Measurements from ENCODE around the gene DNER. TPM values are rescaled to one million over a fixed set of nuclear protein-coding genes. Genes with fewer than 3 reads are reported as not detected.
A peak's percentile ranks its signal among the peaks of the same experiment; 100 is the strongest.
"Not testable (repeated sequence)": the region's sequence is repeated elsewhere in the genome, so short reads cannot be mapped to it uniquely, and the experiment has no call there.

DNER gene
- total and polyA plus RNA-seq, 5 donors = 13.6 to 41.1 (median 27.2) TPM

DNA sequence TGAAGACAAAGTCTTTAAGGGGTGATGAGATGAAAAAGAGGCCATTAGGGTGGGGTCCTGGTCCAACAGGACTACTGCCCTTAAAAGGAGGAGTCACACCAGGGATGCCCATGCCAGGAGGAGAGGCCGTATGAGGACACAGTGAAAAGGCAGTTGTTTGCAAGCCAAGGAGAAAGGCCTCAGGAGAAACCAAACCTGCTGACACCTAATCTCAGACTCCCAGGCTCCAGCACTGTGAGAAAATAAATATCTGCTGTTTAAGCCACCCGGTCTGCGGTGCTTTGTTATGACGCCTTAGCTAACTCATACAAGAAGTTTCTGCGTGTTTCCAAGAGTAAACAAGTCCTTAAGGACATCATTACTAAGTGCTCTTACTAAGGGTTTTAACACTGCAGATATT lies 93.6 kb downstream of the DNER start:
- ATAC-seq = peak in 1 of 2 donors; percentile 22
- WGBS = 63% methylated on average over 5 of the region's 5 CpGs

DNA sequence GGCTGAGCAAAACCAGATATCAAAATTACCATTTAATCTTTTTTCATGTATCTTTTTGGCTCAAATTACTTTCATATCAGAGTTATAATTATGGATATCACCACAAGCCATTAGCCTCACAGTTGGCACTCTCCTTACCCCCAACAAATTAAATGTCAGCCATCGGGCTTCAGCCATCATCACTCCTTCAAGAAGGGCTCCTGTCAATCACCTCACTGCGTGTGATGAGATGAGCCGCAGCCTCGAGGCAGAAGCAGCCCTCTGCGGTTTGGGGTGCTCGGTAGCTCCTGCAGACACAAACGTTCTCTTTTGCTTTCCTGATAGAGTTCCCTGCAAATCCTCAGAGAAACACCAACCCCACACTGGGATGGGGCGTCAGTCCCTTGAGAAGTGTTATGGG lies 94.1 kb downstream of the DNER start:
- intact Hi-C loops (cut with DNase I) = no loop called here
- Histone ChIP-seq H3K9me3 (ENCODE audit: control insufficient read depth, low read length) (no peaks in the 10 kb centered on the region), H3K4me1 (ENCODE audit: control insufficient read depth, insufficient read depth, low read length) (no peaks in the 10 kb centered on the region), H3K4me3 (ENCODE audit: low read length) (no peak overlapping the region), H3K27me3 (ENCODE audit: control insufficient read depth, insufficient read depth) (no peaks in the 10 kb centered on the region), H3K27ac (ENCODE audit: low read length) (no peak overlapping the region)
- no peak for DNase-seq
- WGBS = 58% methylated on average over 8 of the region's 8 CpGs
- ATAC-seq = no peak

More for the DNA sequence above, 93.6 kb downstream of the DNER start:
- H3K27ac ChIP-seq (ENCODE audit: low read length) = no peak overlapping the region
- no peaks in the 10 kb centered on the region for H3K4me1 ChIP-seq (ENCODE audit: control insufficient read depth, insufficient read depth, low read length)
- no peaks in the 10 kb centered on the region for H3K9me3 ChIP-seq (ENCODE audit: control insufficient read depth, low read length)
- DNase-seq = peak in 1 of 3 donors; percentile 45
- H3K27me3 ChIP-seq (ENCODE audit: control insufficient read depth, insufficient read depth) = no peaks in the 10 kb centered on the region
- no peak overlapping the region for H3K4me3 ChIP-seq (ENCODE audit: low read length)
- intact Hi-C loops (cut with DNase I) = no loop called here

DNA sequence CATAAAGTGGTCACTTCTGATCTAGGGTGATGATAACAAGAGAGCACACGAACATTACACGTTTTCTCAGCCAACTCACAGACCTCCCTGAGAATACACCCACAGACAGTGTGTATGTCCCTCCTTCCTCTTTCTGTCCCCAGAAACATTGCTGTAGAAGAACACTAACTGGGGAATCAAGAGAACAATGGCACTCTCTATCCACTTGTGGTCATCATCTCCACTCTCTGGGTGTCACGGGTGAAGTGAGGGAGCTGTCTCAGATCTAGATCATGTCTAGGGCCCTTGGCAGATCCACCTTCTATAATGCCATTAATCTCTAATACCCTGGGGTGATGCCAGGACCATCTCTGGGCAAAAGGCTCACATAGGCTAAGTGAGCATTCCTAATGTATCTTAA lies 97.9 kb downstream of the DNER start:
- no peak for DNase-seq
- 78% methylated on average over 3 of the region's 3 CpGs for WGBS
- intact Hi-C loops (cut with DNase I) = no loop called here
- Histone ChIP-seq H3K27ac (ENCODE audit: low read length) (no peak overlapping the region), H3K9me3 (ENCODE audit: control insufficient read depth, low read length) (no peaks in the 10 kb centered on the region), H3K27me3 (ENCODE audit: control insufficient read depth, insufficient read depth) (no peaks in the 10 kb centered on the region), H3K4me1 (ENCODE audit: control insufficient read depth, insufficient read depth, low read length) (no peaks in the 10 kb centered on the region), H3K4me3 (ENCODE audit: low read length) (no peak overlapping the region)
- ATAC-seq = no peak

DNA sequence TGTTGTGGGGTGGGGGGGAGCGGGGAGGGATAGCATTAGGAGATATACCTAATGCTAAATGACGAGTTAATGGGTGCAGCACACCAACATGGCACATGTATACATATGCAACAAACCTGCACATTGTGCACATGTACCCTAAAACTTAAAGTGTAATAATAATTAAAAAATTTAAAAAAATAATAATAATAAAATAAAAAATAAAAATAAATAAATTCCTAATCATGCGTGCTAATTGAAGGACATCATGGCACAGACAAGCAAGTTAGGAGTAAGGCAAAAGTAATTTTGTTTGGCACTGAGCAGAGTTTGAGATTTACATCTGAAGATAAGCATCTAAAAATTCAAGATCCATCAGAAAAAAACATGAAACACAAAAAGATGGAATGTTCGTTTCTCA lies 100.3 kb downstream of the DNER start:
- DNase-seq; intact Hi-C loops (cut with DNase I); H3K9me3 ChIP-seq (ENCODE audit: control insufficient read depth, low read length); H3K4me1 ChIP-seq (ENCODE audit: control insufficient read depth, insufficient read depth, low read length); ATAC-seq; H3K27me3 ChIP-seq (ENCODE audit: control insufficient read depth, insufficient read depth); H3K4me3 ChIP-seq (ENCODE audit: low read length); H3K27ac ChIP-seq (ENCODE audit: low read length): not testable (repeated sequence)
- WGBS = 82% methylated on average over 4 of the region's 4 CpGs

DNA sequence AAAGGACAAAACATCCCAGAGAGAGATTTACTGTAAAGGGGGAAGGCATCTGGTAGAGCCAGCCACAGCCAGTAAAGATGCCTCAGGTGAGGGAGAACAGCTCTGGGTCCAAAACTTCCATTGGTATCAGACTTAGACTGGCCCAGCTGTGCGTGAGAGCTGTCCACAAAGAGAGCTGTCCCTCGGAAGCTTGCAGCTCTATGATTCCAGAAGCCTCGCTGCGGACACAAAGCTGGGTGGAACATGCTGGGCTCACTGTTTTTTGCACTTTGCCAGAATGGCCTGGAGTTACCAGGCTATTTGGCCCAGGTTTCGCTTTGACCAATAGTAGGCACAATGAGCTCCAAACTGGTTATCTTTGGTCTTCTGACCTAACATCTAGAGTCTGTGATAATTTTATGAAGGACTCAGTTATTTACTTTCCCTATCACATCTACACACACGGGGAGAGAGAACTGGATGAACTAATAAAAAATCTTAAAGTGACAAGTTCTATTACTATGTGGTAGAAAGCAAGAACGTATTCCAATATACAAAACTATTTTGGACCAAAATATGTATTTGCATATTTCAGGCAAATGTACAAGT lies 101.9 kb downstream of the DNER start:
- no peaks in the 10 kb centered on the region for H3K9me3 ChIP-seq (ENCODE audit: control insufficient read depth, low read length)
- ATAC-seq (peak in 1 of 2 donors; percentile 36), DNase-seq (peak in 1 of 3 donors; percentile 56)
- no peaks in the 10 kb centered on the region for H3K4me1 ChIP-seq (ENCODE audit: control insufficient read depth, insufficient read depth, low read length)
- intact Hi-C loops (cut with DNase I) = no loop called here
- H3K27me3 ChIP-seq (ENCODE audit: control insufficient read depth, insufficient read depth) = no peaks in the 10 kb centered on the region
- 41% methylated on average over 7 of the region's 7 CpGs for WGBS
- no peak overlapping the region for H3K4me3 ChIP-seq (ENCODE audit: low read length)
- H3K27ac ChIP-seq (ENCODE audit: low read length) = no peak overlapping the region

DNA sequence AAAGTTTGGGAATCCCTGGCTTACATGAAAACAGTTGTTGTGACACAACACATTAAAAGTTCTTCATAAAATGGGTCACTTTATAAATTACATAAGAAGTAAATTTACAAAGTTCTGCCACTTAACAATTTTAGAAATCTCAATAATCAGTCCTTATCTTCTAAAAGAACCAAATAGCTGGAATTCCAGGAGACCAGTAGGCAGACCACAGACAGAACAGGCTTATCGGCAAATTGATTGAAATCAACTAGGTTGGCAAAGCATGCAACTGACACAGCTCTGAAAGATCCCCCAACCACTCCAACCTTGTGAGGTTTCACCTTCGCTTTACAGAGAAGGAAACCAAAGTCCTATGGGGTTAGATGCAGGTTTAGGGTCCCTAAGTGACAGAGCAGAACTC lies 103.0 kb downstream of the DNER start:
- Histone ChIP-seq H3K27me3 (ENCODE audit: control insufficient read depth, insufficient read depth) (no peaks in the 10 kb centered on the region), H3K27ac (ENCODE audit: low read length) (no peak overlapping the region), H3K4me3 (ENCODE audit: low read length) (no peak overlapping the region), H3K4me1 (ENCODE audit: control insufficient read depth, insufficient read depth, low read length) (peaks cover 1% of the 10 kb centered on the region), H3K9me3 (ENCODE audit: control insufficient read depth, low read length) (no peaks in the 10 kb centered on the region)
- DNase-seq (no peak), ATAC-seq (no peak)
- intact Hi-C loops (cut with DNase I) = no loop called here
- 92% methylated on average over 2 of the region's 2 CpGs for WGBS

DNA sequence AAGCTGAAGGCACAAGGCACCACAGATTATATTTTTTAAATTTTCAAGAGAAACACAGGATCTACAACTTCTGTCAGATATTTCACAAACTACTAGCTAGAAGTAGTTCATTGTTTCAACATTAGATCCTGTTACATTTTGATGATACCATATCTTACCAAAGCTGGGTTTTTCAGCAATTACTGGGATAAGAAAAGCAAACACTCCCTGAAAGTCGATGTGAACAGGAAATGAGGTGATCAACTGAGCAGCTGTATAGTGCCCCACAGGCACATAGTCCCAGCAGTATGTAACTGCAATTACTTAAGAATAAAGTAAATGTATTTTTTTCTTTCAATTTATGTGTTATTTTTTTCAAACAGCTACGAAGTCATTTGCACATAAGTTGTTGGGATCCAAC lies 103.5 kb downstream of the DNER start:
- no peaks in the 10 kb centered on the region for H3K27me3 ChIP-seq (ENCODE audit: control insufficient read depth, insufficient read depth)
- no peak overlapping the region for H3K27ac ChIP-seq (ENCODE audit: low read length)
- no peak overlapping the region for H3K4me3 ChIP-seq (ENCODE audit: low read length)
- H3K4me1 ChIP-seq (ENCODE audit: control insufficient read depth, insufficient read depth, low read length) = peaks cover 1% of the 10 kb centered on the region
- no peaks in the 10 kb centered on the region for H3K9me3 ChIP-seq (ENCODE audit: control insufficient read depth, low read length)
- intact Hi-C loops (cut with DNase I) = no loop called here
- no peak for DNase-seq
- no peak for ATAC-seq
- WGBS = 42% methylated on average over 2 of the region's 2 CpGs

DNA sequence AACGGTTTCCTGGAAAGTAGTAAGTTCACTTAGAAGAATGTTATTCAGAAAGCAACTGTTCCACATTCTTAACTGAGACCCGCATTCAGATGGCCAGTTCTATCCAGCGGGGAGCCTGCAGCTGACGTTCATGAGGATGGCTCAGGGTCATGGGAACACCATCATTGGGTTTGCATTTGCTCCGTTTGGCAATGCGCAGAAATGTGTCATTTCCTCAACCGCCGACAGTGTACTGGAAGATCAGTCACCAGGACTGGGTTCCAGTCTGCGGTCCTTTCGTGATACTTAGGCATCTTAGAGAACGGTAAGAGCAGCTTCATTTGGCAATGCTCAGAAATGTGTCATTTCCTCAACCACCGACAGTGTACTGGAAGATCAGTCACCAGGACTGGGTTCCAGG lies 104.0 kb downstream of the DNER start:
- WGBS = 88% methylated on average over 12 of the region's 12 CpGs
- no peak overlapping the region for H3K27ac ChIP-seq (ENCODE audit: low read length)
- no peaks in the 10 kb centered on the region for H3K9me3 ChIP-seq (ENCODE audit: control insufficient read depth, low read length)
- H3K4me3 ChIP-seq (ENCODE audit: low read length) = no peak overlapping the region
- intact Hi-C loops (cut with DNase I) = no loop called here
- peaks cover 1% of the 10 kb centered on the region for H3K4me1 ChIP-seq (ENCODE audit: control insufficient read depth, insufficient read depth, low read length)
- ATAC-seq (no peak), DNase-seq (no peak)
- no peaks in the 10 kb centered on the region for H3K27me3 ChIP-seq (ENCODE audit: control insufficient read depth, insufficient read depth)

DNA sequence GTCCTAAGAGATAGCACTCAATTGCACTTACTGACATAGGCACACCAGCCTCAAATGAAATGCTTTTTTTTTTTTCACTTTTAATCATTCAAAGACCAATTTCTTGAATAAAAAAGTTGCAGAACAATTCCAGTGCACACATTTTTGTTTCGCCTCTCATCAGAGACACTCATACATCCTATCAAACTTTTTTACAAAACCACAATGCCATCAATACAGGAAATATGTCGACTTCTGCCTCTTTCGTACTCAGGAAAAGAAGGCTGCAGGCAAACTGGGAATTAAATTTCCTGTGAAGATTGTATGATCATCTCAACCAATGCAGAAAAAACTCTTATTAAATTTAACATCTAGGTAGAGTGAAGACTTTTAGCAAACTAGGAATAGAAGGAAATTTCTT lies 112.4 kb downstream of the DNER start:
- DNase-seq = no peak
- H3K27ac ChIP-seq (ENCODE audit: low read length) = no peak overlapping the region
- no peak for ATAC-seq
- WGBS = 59% methylated on average over 3 of the region's 3 CpGs
- H3K4me3 ChIP-seq (ENCODE audit: low read length) = no peak overlapping the region
- intact Hi-C loops (cut with DNase I) = no loop called here
- H3K27me3 ChIP-seq (ENCODE audit: control insufficient read depth, insufficient read depth) = no peaks in the 10 kb centered on the region
- no peaks in the 10 kb centered on the region for H3K9me3 ChIP-seq (ENCODE audit: control insufficient read depth, low read length)
- peaks cover 1% of the 10 kb centered on the region for H3K4me1 ChIP-seq (ENCODE audit: control insufficient read depth, insufficient read depth, low read length)

DNA sequence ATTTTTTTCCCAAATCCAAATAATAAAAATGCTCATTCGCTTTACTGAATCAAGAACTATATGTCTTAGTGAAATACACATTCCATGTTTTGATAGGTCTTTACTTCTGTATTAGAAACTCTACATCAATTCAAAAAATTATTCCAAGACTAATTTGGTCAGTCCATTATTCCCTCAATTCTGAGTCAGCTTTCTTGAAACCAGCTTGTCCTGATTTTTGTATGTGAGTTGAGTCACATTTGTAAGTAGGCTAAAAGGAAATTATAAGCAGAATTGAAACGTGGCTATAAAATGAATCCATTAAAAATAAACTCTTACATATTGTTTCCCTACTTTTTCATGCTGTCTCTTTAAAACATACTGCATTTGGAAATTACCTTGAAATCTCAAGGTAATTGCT lies 113.0 kb downstream of the DNER start:
- ATAC-seq (no peak), DNase-seq (no peak)
- intact Hi-C loops (cut with DNase I) = no loop called here
- no peaks in the 10 kb centered on the region for H3K9me3 ChIP-seq (ENCODE audit: control insufficient read depth, low read length)
- 66% methylated on average over 2 of the region's 2 CpGs for WGBS
- H3K27me3 ChIP-seq (ENCODE audit: control insufficient read depth, insufficient read depth) = no peaks in the 10 kb centered on the region
- H3K4me1 ChIP-seq (ENCODE audit: control insufficient read depth, insufficient read depth, low read length) = no peaks in the 10 kb centered on the region
- no peak overlapping the region for H3K27ac ChIP-seq (ENCODE audit: low read length)
- H3K4me3 ChIP-seq (ENCODE audit: low read length) = no peak overlapping the region

DNA sequence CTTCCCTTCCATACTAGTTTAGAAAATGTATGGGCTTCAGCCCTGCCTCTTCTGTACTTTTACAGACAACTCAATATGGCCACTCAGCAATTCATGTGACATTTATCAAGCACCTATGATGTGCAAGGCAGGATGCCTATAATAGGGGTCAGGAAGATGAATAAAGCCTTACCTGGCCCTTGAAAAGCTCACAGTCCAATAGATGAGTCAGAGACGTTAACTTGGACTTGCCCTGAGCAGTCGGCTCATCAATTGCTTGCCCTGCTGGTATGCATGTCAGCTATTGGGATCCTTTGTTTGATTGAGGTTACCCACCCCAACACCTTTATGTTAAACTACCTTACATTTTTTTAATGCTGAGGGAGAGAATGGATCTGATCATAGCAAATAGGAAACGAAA lies 116.1 kb downstream of the DNER start:
- Histone ChIP-seq H3K4me1 (ENCODE audit: control insufficient read depth, insufficient read depth, low read length) (peaks cover 1% of the 10 kb centered on the region), H3K27me3 (ENCODE audit: control insufficient read depth, insufficient read depth) (no peaks in the 10 kb centered on the region), H3K4me3 (ENCODE audit: low read length) (no peak overlapping the region), H3K9me3 (ENCODE audit: control insufficient read depth, low read length) (no peaks in the 10 kb centered on the region), H3K27ac (ENCODE audit: low read length) (no peak overlapping the region)
- intact Hi-C loops (cut with DNase I) = no loop called here
- WGBS = 84% methylated on average over 3 of the region's 3 CpGs
- DNase-seq (no peak), ATAC-seq (no peak)

DNA sequence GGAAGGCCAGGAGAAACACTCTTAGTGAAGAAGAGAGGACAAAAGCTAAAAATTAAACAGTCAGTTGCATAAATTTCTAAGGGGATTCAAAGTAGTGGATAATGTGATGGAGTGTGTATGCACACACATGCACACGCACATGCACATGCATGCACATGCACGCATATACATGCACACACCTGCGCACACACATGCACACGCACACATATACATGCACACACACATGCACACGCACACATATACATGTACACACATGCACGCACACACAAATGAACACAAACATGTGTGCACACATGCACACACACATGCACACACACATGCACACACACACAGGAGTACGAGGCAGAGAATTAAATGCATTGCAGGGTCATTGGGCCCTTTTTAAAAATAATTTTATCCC lies 117.6 kb downstream of the DNER start:
- 68% methylated on average over 7 of the region's 7 CpGs for WGBS
- peaks cover 1% of the 10 kb centered on the region for H3K4me1 ChIP-seq (ENCODE audit: control insufficient read depth, insufficient read depth, low read length)
- no peak for ATAC-seq
- DNase-seq = no peak
- no peaks in the 10 kb centered on the region for H3K9me3 ChIP-seq (ENCODE audit: control insufficient read depth, low read length)
- H3K27ac ChIP-seq (ENCODE audit: low read length) = no peak overlapping the region
- intact Hi-C loops (cut with DNase I) = no loop called here
- no peaks in the 10 kb centered on the region for H3K27me3 ChIP-seq (ENCODE audit: control insufficient read depth, insufficient read depth)
- H3K4me3 ChIP-seq (ENCODE audit: low read length) = no peak overlapping the region
